ENCODE results near the gene SPRYD4. TPM values are rescaled to one million over a fixed set of nuclear protein-coding genes. Genes with fewer than 3 reads are reported as not detected.
"Not testable (repeated sequence)": the region's sequence is repeated elsewhere in the genome, so short reads cannot be mapped to it uniquely, and the experiment has no call there.

The SPRYD4 gene
- total and polyA plus RNA-seq, 5 donors from 2014 or later, result 0.64 to 5.3 (median 1.5) TPM

DNA sequence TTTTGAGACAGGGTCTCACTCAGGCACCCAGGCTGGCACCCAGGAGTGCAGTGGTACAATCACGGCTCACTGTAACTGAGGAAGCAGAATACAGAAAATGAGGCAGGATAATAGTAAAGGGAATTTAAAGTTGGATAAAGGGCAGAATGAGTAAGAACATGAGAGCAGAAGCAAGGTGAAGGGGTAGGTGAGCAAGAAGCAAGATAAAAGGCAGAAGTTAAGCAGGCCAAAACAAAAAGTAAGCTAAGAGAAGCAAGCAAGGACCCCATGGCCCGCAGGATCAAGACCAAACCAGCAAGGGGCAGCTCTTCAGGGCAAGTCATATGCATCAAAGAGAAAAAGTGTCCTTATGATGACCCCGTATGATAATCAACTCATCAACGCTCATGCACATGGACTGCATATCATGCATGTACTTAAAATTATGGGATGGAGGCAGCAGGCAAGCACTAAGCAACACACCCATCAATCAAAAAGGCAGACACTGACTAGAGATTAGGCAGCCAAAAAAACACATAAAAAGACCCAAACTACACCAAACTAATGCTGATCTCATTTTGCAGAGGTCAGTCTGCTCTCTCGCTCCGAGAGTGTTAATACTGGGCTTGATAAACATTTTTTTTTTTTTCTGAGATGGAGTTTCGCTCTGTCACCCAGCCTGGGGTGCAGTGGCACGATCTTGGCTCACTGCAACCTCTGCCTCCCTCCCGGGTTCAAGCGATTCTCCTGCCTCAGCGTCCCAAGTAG lies 30.8 kb upstream of the SPRYD4 start:
- Histone ChIP-seq H3K4me1 (ENCODE audit: control insufficient read depth, insufficient read depth, low read length, poor library complexity, severe bottlenecking) (no peaks in the 10 kb centered on the region), H3K36me3 (ENCODE audit: control insufficient read depth, insufficient read depth, low read length) (no peaks in the 10 kb centered on the region), H3K27me3 (ENCODE audit: control insufficient read depth, insufficient read depth, low read length) (no peaks in the 10 kb centered on the region), H3K4me3 (ENCODE audit: low read depth, low read length) (no peak overlapping the region), H3K9me3 (ENCODE audit: control insufficient read depth in 2 of 2, low read length in 2 of 2) (no peaks in the 10 kb centered on the region), H3K27ac (ENCODE audit: insufficient read depth, low read length, poor library complexity, severe bottlenecking) (no peak overlapping the region)
- no peaks in the 10 kb centered on the region for H3K36me3 Mint-ChIP-seq
- ATAC-seq (ENCODE audit: low read depth in 2 of 2), result no peak
- no peaks in the 10 kb centered on the region for H3K27me3 Mint-ChIP-seq
- DNase-seq, result no peak
- H3K27ac Mint-ChIP-seq, result peak overlapping the region in 1 of 3 donors; percentile 78
- no peak overlapping the region for H3K4me3 Mint-ChIP-seq
- no peaks in the 10 kb centered on the region for H3K9me3 Mint-ChIP-seq
- H3K4me1 Mint-ChIP-seq, result peaks cover 0 to 5% (median 2%) of the 10 kb centered on the region in 4 donors

GRCh38 chr12:56443208-56443607 lies 25.2 kb upstream of the SPRYD4 start:
- not testable (repeated sequence) for H3K4me1 ChIP-seq (ENCODE audit: control insufficient read depth, insufficient read depth, low read length, poor library complexity, severe bottlenecking); H3K4me3 Mint-ChIP-seq; H3K36me3 ChIP-seq (ENCODE audit: control insufficient read depth, insufficient read depth, low read length); H3K4me3 ChIP-seq (ENCODE audit: low read depth, low read length); H3K27ac ChIP-seq (ENCODE audit: insufficient read depth, low read length, poor library complexity, severe bottlenecking); ATAC-seq (ENCODE audit: low read depth in 2 of 2); DNase-seq; H3K27me3 ChIP-seq (ENCODE audit: control insufficient read depth, insufficient read depth, low read length); H3K9me3 Mint-ChIP-seq; H3K36me3 Mint-ChIP-seq; H3K9me3 ChIP-seq (ENCODE audit: control insufficient read depth in 2 of 2, low read length in 2 of 2); H3K27ac Mint-ChIP-seq; H3K27me3 Mint-ChIP-seq
- H3K4me1 Mint-ChIP-seq, result peaks cover 0 to 12% (median 6%) of the 10 kb centered on the region in 4 donors

GRCh38 chr12:56448860-56449621 lies 19.3 kb upstream of the SPRYD4 start, which contains the start of gene TIMELESS:
Gene TIMELESS (minus strand): TSS chr12:56449426. CDS start chr12:56434170, 15,256 bp downstream.
- H3K9me3 ChIP-seq (ENCODE audit: control insufficient read depth in 2 of 2, low read length in 2 of 2), result no peaks in the 10 kb centered on the region
- H3K4me1 ChIP-seq (ENCODE audit: control insufficient read depth, insufficient read depth, low read length, poor library complexity, severe bottlenecking), result peaks cover 5% of the 10 kb centered on the region
- Mint-ChIP-seq H3K4me1 (peaks cover 13 to 24% (median 16%) of the 10 kb centered on the region in 4 donors), H3K9me3 (peaks cover 0 to 3% (median 1%) of the 10 kb centered on the region in 7 donors), H3K27me3 (no peaks in the 10 kb centered on the region), H3K36me3 (peaks cover 3% of the 10 kb centered on the region), H3K4me3 (peak within 1 kb of the TSS; percentile 91 to 96 (median 95)), H3K27ac (peak within 1 kb of the TSS; percentile 85 to 93 (median 93))
- ATAC-seq (ENCODE audit: low read depth in 2 of 2), result peak; percentile 97 to 99
- no peaks in the 10 kb centered on the region for H3K36me3 ChIP-seq (ENCODE audit: control insufficient read depth, insufficient read depth, low read length)
- peak; percentile 81 to 92 (median 87) for DNase-seq
- H3K27ac ChIP-seq (ENCODE audit: insufficient read depth, low read length, poor library complexity, severe bottlenecking), result peak within 1 kb of the TSS; percentile 80
- H3K4me3 ChIP-seq (ENCODE audit: low read depth, low read length), result peak within 1 kb of the TSS; percentile 96
- no peaks in the 10 kb centered on the region for H3K27me3 ChIP-seq (ENCODE audit: control insufficient read depth, insufficient read depth, low read length)

DNA sequence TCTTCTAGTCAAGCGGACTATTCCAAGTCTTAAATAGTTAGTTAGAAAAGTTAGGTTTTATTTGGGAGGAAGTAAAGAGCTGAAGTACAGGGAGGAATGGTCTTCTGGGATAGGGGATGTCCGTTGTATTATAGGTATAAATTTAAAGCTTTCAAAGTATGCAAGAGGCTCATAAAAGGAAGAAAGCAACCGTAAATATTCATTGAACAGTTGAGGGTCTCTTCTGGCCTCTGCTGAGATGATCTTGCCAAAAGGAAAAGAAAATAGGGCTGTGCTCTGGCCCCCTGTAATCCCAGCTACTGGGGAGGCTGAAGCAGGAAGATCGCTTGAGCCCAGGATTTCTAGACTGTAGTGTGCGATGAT lies 18.8 kb upstream of the SPRYD4 start:
- H3K27me3 ChIP-seq (ENCODE audit: control insufficient read depth, insufficient read depth, low read length), result no peaks in the 10 kb centered on the region
- no peaks in the 10 kb centered on the region for H3K36me3 ChIP-seq (ENCODE audit: control insufficient read depth, insufficient read depth, low read length)
- H3K4me3 Mint-ChIP-seq, result peak overlapping the region; percentile 91 to 96 (median 95)
- H3K27ac ChIP-seq (ENCODE audit: insufficient read depth, low read length, poor library complexity, severe bottlenecking), result peak overlapping the region; percentile 80
- H3K27me3 Mint-ChIP-seq, result no peaks in the 10 kb centered on the region
- H3K27ac Mint-ChIP-seq, result peak overlapping the region; percentile 85 to 93 (median 93)
- H3K36me3 Mint-ChIP-seq, result no peaks in the 10 kb centered on the region
- H3K4me3 ChIP-seq (ENCODE audit: low read depth, low read length), result peak overlapping the region; percentile 96
- no peak for DNase-seq
- H3K4me1 Mint-ChIP-seq, result peaks cover 12 to 24% (median 15%) of the 10 kb centered on the region in 4 donors
- ATAC-seq (ENCODE audit: low read depth in 2 of 2), result no peak
- no peaks in the 10 kb centered on the region for H3K9me3 ChIP-seq (ENCODE audit: control insufficient read depth in 2 of 2, low read length in 2 of 2)
- H3K9me3 Mint-ChIP-seq, result peaks cover 0 to 2% (median 0%) of the 10 kb centered on the region in 7 donors
- H3K4me1 ChIP-seq (ENCODE audit: control insufficient read depth, insufficient read depth, low read length, poor library complexity, severe bottlenecking), result peaks cover 5% of the 10 kb centered on the region

DNA sequence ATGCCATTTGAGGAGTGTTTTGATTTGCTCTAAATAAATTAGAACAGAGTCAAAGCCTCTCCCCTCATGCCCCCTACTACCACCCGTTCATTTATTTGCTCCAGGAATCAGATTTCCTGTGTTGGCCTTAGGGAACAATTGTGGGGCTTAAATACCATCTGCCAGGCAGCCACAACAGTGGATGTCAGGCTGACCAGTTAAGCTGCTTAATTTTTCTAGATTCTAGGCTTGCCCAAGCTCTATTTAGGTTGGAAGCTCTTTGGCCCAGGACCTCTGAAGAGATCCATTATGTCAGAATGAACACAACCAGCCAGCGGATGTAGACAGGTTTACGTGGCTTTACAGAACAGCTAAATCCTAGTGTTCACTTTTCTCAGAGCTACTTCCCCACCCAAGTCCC lies 18.1 kb upstream of the SPRYD4 start:
- ATAC-seq (ENCODE audit: low read depth in 2 of 2) (no peak), DNase-seq (no peak)
- H3K36me3 ChIP-seq (ENCODE audit: control insufficient read depth, insufficient read depth, low read length), result no peaks in the 10 kb centered on the region
- H3K9me3 ChIP-seq (ENCODE audit: control insufficient read depth in 2 of 2, low read length in 2 of 2), result no peaks in the 10 kb centered on the region
- Mint-ChIP-seq H3K36me3 (no peaks in the 10 kb centered on the region), H3K9me3 (no peaks in the 10 kb centered on the region), H3K27ac (no peak overlapping the region), H3K4me1 (peaks cover 12 to 24% (median 15%) of the 10 kb centered on the region in 4 donors), H3K4me3 (peak overlapping the region; percentile 91 to 96 (median 95)), H3K27me3 (no peaks in the 10 kb centered on the region)
- H3K27me3 ChIP-seq (ENCODE audit: control insufficient read depth, insufficient read depth, low read length), result no peaks in the 10 kb centered on the region
- H3K4me3 ChIP-seq (ENCODE audit: low read depth, low read length), result no peak overlapping the region
- H3K4me1 ChIP-seq (ENCODE audit: control insufficient read depth, insufficient read depth, low read length, poor library complexity, severe bottlenecking), result peaks cover 5% of the 10 kb centered on the region
- H3K27ac ChIP-seq (ENCODE audit: insufficient read depth, low read length, poor library complexity, severe bottlenecking), result no peak overlapping the region

DNA sequence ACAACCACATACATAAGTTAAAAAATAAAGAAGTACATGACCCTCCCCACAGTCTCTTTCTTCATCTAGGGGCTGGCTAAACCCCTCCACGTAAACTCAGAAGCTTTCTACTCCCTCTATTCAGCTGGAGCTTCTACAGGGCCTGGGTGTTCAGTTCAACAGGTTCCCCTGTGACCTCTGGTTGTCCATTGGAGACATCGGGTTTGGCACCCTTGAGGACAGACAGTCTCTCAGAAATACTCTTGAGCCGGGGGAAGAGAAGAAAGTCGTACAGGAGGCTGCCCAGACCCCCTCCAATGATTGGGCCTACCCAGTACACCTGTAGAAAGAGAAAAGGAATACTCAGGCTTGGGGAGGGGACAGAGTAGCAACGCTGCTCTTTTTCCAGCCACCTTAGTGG lies 17.2 kb upstream of the SPRYD4 start:
- no peaks in the 10 kb centered on the region for H3K36me3 ChIP-seq (ENCODE audit: control insufficient read depth, insufficient read depth, low read length)
- Mint-ChIP-seq H3K27ac (peak overlapping the region in 1 of 3 donors; percentile 19), H3K9me3 (no peaks in the 10 kb centered on the region), H3K4me3 (peak overlapping the region in 2 of 4 donors; percentile 47 to 61), H3K4me1 (peaks cover 12 to 24% (median 15%) of the 10 kb centered on the region in 4 donors), H3K36me3 (no peaks in the 10 kb centered on the region), H3K27me3 (peaks cover 4% of the 10 kb centered on the region)
- H3K27me3 ChIP-seq (ENCODE audit: control insufficient read depth, insufficient read depth, low read length), result no peaks in the 10 kb centered on the region
- H3K27ac ChIP-seq (ENCODE audit: insufficient read depth, low read length, poor library complexity, severe bottlenecking), result no peak overlapping the region
- DNase-seq (no peak), ATAC-seq (ENCODE audit: low read depth in 2 of 2) (no peak)
- peaks cover 5% of the 10 kb centered on the region for H3K4me1 ChIP-seq (ENCODE audit: control insufficient read depth, insufficient read depth, low read length, poor library complexity, severe bottlenecking)
- H3K9me3 ChIP-seq (ENCODE audit: control insufficient read depth in 2 of 2, low read length in 2 of 2), result no peaks in the 10 kb centered on the region
- H3K4me3 ChIP-seq (ENCODE audit: low read depth, low read length), result no peak overlapping the region

DNA sequence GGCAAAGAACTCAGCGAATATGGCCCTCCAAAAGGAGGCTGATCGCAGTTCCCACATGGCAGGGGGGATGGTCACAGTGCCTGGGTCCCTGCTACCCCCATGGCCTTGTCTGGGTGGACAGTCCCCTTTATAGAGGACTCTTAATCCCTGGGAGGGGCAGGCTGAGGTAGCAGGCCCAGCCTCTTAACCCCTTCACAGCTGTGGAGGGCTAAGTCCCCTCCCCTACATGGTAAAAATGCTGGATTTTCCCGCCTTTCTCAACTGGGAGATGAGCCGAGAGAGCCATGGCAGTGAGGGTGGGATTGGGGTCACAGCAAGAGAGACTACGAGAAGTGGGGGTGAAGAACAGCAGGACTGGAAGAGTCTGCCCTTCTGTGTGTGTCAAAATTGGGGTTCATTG lies 13.8 kb upstream of the SPRYD4 start, which contains the start of gene MIP:
TSS of gene MIP (minus strand) at position 101 of the 400 bp plus-strand sequence. CDS start at position 57, 44 bp downstream.
- no peaks in the 10 kb centered on the region for H3K9me3 Mint-ChIP-seq
- H3K36me3 Mint-ChIP-seq, result no peaks in the 10 kb centered on the region
- H3K27me3 Mint-ChIP-seq, result peaks cover 8% of the 10 kb centered on the region
- no peak within 1 kb of the TSS for H3K4me3 ChIP-seq (ENCODE audit: low read depth, low read length)
- DNase-seq (no peak), ATAC-seq (ENCODE audit: low read depth in 2 of 2) (no peak)
- H3K36me3 ChIP-seq (ENCODE audit: control insufficient read depth, insufficient read depth, low read length), result no peaks in the 10 kb centered on the region
- H3K27ac Mint-ChIP-seq, result no peak within 1 kb of the TSS
- peaks cover 3% of the 10 kb centered on the region for H3K4me1 ChIP-seq (ENCODE audit: control insufficient read depth, insufficient read depth, low read length, poor library complexity, severe bottlenecking)
- no peaks in the 10 kb centered on the region for H3K27me3 ChIP-seq (ENCODE audit: control insufficient read depth, insufficient read depth, low read length)
- H3K9me3 ChIP-seq (ENCODE audit: control insufficient read depth in 2 of 2, low read length in 2 of 2), result no peaks in the 10 kb centered on the region
- H3K4me3 Mint-ChIP-seq, result no peak within 1 kb of the TSS
- H3K27ac ChIP-seq (ENCODE audit: insufficient read depth, low read length, poor library complexity, severe bottlenecking), result no peak within 1 kb of the TSS
- peaks cover 5 to 7% (median 6%) of the 10 kb centered on the region in 4 donors for H3K4me1 Mint-ChIP-seq

All from CD4-positive, CD25-positive, alpha-beta regulatory T cell (primary cell).